IMR-90 (cell line): ENCODE data around the gene CPNE4. TPM values are rescaled to one million over a fixed set of nuclear protein-coding genes. Genes with fewer than 3 reads are reported as not detected.

Experiments
- ATAC-seq: fragments of 200-7000 bp; cut with Tn5 transposase; 2 replicates; pipeline ENCODE4 v1.9.1; 2020; ENCODE audit warnings: low read depth, mild to moderate bottlenecking, moderate library complexity
- BruUV-seq: library from RNA; stranded (reverse); fragments of 400-500 nt; replicated peaks from 2 replicates; lab custom pipeline; 2021; lab: Mats Ljungman, UMichigan
- CTCF ChIA-PET: fragments of 300-600 bp; formaldehyde crosslinking; extraction: SDS; loops from one replicate; lab custom pipeline; 2021; ENCODE audit warnings: antibody characterized with exemption; lab: Yijun Ruan, JAX
- POLR2A ChIA-PET: fragments of 300-600 bp; sonication (Branson Sonifier 250); formaldehyde crosslinking; loops from one replicate; lab custom pipeline; 2022; ENCODE audit warnings: antibody characterized with exemption; ENCODE audit not compliant: unreplicated experiment; lab: Charles Lee
- DNase-seq: peaks from one replicate; pipeline ENCODE4 v3.0.0; 2013
- H2AFZ ChIP-seq: replicated peaks from 2 replicates; pipeline ENCODE3; 2013; ENCODE audit warnings: low read length, mild to moderate bottlenecking; ENCODE audit not compliant: poor library complexity
- H2AK5ac ChIP-seq: 2 replicates; pipeline ENCODE4 v1.6.1; 2013; ENCODE audit warnings: low read depth, low read length, inconsistent platforms
- H2AK9ac ChIP-seq: replicated peaks from 2 replicates; pipeline ENCODE3; 2013; ENCODE audit warnings: mild to moderate bottlenecking, low read depth, low read length, moderate library complexity; ENCODE audit not compliant: poor library complexity
- H2BK120ac ChIP-seq: 2 replicates; pipeline ENCODE4 v1.6.1; 2013; ENCODE audit warnings: low read depth, low read length, inconsistent platforms
- H2BK15ac ChIP-seq: 3 replicates; pipeline ENCODE4 v1.6.1; 2013; ENCODE audit warnings: low read depth, low read length, inconsistent platforms
- H2BK20ac ChIP-seq: 2 replicates; pipeline ENCODE4 v1.6.1; 2013; ENCODE audit warnings: low read depth, mild to moderate bottlenecking, inconsistent platforms, low read length, moderate library complexity
- H2BK5ac ChIP-seq: 2 replicates; pipeline ENCODE4 v1.6.1; 2013; ENCODE audit warnings: mild to moderate bottlenecking, low read depth, low read length, inconsistent platforms; ENCODE audit not compliant: poor library complexity, severe bottlenecking
- H3K14ac ChIP-seq: replicated peaks from 2 replicates; pipeline ENCODE4 v1.6.1; 2013; ENCODE audit warnings: low read depth, low read length, inconsistent platforms
- H3K18ac ChIP-seq: 2 replicates; pipeline ENCODE4 v1.6.1; 2013; ENCODE audit warnings: low read depth, low read length, control low read depth
- H3K23ac ChIP-seq: 2 replicates; pipeline ENCODE4 v1.6.1; 2013; ENCODE audit warnings: low read depth, low read length, inconsistent platforms
- H3K27ac ChIP-seq: 2 replicates; pipeline ENCODE4 v1.5.1; 2013; ENCODE audit warnings: mild to moderate bottlenecking, control low read depth, low read length; ENCODE audit not compliant: insufficient read depth
- H3K27me3 ChIP-seq: 2 replicates; pipeline ENCODE4 v1.6.1; 2013; ENCODE audit warnings: low read length; ENCODE audit not compliant: control insufficient read depth, insufficient read depth
- H3K36me3 ChIP-seq: 2 replicates; pipeline ENCODE4 v1.6.1; 2013; ENCODE audit warnings: low read length, mixed read lengths; ENCODE audit not compliant: control insufficient read depth, insufficient read depth
- H3K4ac ChIP-seq: 2 replicates; pipeline ENCODE4 v1.6.1; 2013; ENCODE audit warnings: low read depth, low read length, inconsistent platforms
- H3K4me1 ChIP-seq: 2 replicates; pipeline ENCODE4 v1.6.1; 2013; ENCODE audit warnings: low read length, mixed read lengths; ENCODE audit not compliant: control insufficient read depth, insufficient read depth
- H3K4me2 ChIP-seq: 2 replicates; pipeline ENCODE4 v1.6.1; 2013; ENCODE audit warnings: low read depth, mild to moderate bottlenecking, control low read depth, low read length, moderate library complexity
- H3K4me3 ChIP-seq: 2 replicates; pipeline ENCODE4 v1.5.1; 2013; ENCODE audit warnings: low read depth, mild to moderate bottlenecking, control low read depth, low read length, moderate library complexity; ENCODE audit not compliant: insufficient read depth
- H3K56ac ChIP-seq: 2 replicates; pipeline ENCODE4 v1.6.1; 2013; ENCODE audit warnings: low read length, inconsistent platforms; ENCODE audit not compliant: insufficient read depth; ENCODE audit errors: extremely low read depth
- H3K79me1 ChIP-seq, 2 experiments: 2 replicates each; pipeline ENCODE4 v1.6.1; 2013; ENCODE audit warnings: low read length in 2 of 2, inconsistent platforms in 1 of 2, low read depth in 1 of 2
- H3K9ac ChIP-seq: 2 replicates; pipeline ENCODE4 v1.6.1; 2013; ENCODE audit warnings: low read depth, low read length, control low read depth
- H3K9me1 ChIP-seq: 2 replicates; pipeline ENCODE4 v1.6.1; 2013; ENCODE audit warnings: low read length, inconsistent platforms; ENCODE audit not compliant: insufficient read depth
- H3K9me3 ChIP-seq: 2 replicates; pipeline ENCODE4 v1.6.1; 2013; ENCODE audit warnings: low read length; ENCODE audit not compliant: control insufficient read depth, insufficient read depth
- H4K20me1 ChIP-seq: 2 replicates; pipeline ENCODE4 v1.6.1; 2013; ENCODE audit warnings: low read length, inconsistent platforms; ENCODE audit not compliant: insufficient read depth
- H4K5ac ChIP-seq: 2 replicates; pipeline ENCODE4 v1.6.1; 2013; ENCODE audit warnings: mild to moderate bottlenecking, low read depth, low read length, control low read depth
- H4K8ac ChIP-seq, 2 experiments: 2 replicates each; pipeline ENCODE4 v1.6.1; 2013; ENCODE audit warnings: low read depth in 2 of 2, low read length in 2 of 2, control low read depth in 1 of 2, inconsistent platforms in 1 of 2
- H4K91ac ChIP-seq: 2 replicates; pipeline ENCODE4 v1.6.1; 2013; ENCODE audit warnings: low read depth, low read length, inconsistent platforms; ENCODE audit not compliant: insufficient read depth
- FOS ChIP-seq: fragments of 150-350 bp; IDR thresholded peaks from 2 replicates; pipeline ENCODE4 v1.6.1; 2016; ENCODE audit warnings: low read depth, low read length
- MXI1 ChIP-seq: IDR thresholded peaks from 2 replicates; pipeline ENCODE4 v1.6.1; 2012; ENCODE audit warnings: low read depth, mild to moderate bottlenecking, low read length, moderate library complexity, borderline replicate concordance
- NFE2L2 ChIP-seq: fragments of 150-350 bp; IDR thresholded peaks from 2 replicates; pipeline ENCODE4 v1.6.1; 2016; ENCODE audit warnings: low read depth, mild to moderate bottlenecking, low read length
- RAD21 ChIP-seq: IDR thresholded peaks from 2 replicates; pipeline ENCODE4 v1.6.1; 2012; ENCODE audit warnings: low read length, improper control_type of control experiment
- RCOR1 ChIP-seq: IDR thresholded peaks from 2 replicates; pipeline ENCODE4 v1.6.1; 2012; ENCODE audit warnings: mild to moderate bottlenecking, low read length, improper control_type of control experiment; ENCODE audit not compliant: insufficient replicate concordance
- RFX5 ChIP-seq: IDR thresholded peaks from 2 replicates; pipeline ENCODE4 v1.8.0; 2012; ENCODE audit warnings: low read depth, mild to moderate bottlenecking, low read length, moderate library complexity
- SMC3 ChIP-seq: fragments of 150-350 bp; IDR thresholded peaks from 2 replicates; pipeline ENCODE4 v1.6.1; 2016; ENCODE audit warnings: low read depth, mild to moderate bottlenecking, antibody characterized with exemption, low read length, moderate library complexity
- WGBS, 2 experiments: methylation state at CpG; one replicate each; pipeline versions ENCODE4 v1.1.5 to v1.1.7; 2013; ENCODE audit warnings: missing lambda C conversion rate in 2 of 2; ENCODE audit not compliant: insufficient read length in 1 of 2; ENCODE audit errors: extremely low coverage in 2 of 2; 5-methylcytosine and 5-hydroxymethylcytosine counted together
- dilution Hi-C: fragments of 300-500 bp; cut with HindIII; formaldehyde crosslinking; loops from one replicate; pipeline ENCODE4 v1.14.3; 2018; ENCODE audit warnings: low sequenced_read_pairs; ENCODE audit not compliant: unreplicated experiment
- in situ Hi-C: fragments of 300-500 bp; cut with MboI; formaldehyde crosslinking; loops from 3 replicates; pipeline ENCODE4 v1.14.3; 2019; ENCODE audit warnings: low sequenced_read_pairs, inconsistent platforms, mixed read lengths
- intact Hi-C: fragments of 100-400 bp; cut with micrococcal nuclease; formaldehyde crosslinking; loops from 2 replicates; pipeline ENCODE4 v1.10.0; 2022
- polyA plus RNA-seq, 3 experiments: library from polyadenylated mRNA; depleted of rRNA; stranded (reverse); fragments of >200 nt; gene quantifications; 2 replicates each; pipeline ENCODE4 v1.2.3, GENCODE V29; 2012; ENCODE audit warnings: low replicate concordance in 1 of 3
- total RNA-seq: library from RNA; depleted of rRNA; stranded (reverse); fragments of >200 nt; gene quantifications from 2 replicates; pipeline ENCODE4 v1.2.3, GENCODE V29; 2012
- TF ChIP-seq, protein P1 (sequence below): fragments of 150-350 bp; IDR thresholded peaks from 2 replicates; pipeline ENCODE4 v1.6.1; 2016; ENCODE audit warnings: low read depth, mild to moderate bottlenecking, low read length, moderate library complexity, borderline replicate concordance
- TF ChIP-seq, protein P2 (sequence below): fragments of 150-350 bp; IDR thresholded peaks from 2 replicates; pipeline ENCODE4 v1.6.1; 2017; ENCODE audit warnings: mild to moderate bottlenecking, antibody characterized with exemption, low read length, low read depth
- TF ChIP-seq, protein P3 (sequence below): conservative IDR thresholded peaks from 2 replicates; pipeline ENCODE4 v1.5.1; 2012; ENCODE audit warnings: mild to moderate bottlenecking, low read depth, low read length, improper control_type of control experiment

The CPNE4 gene
- total and polyA plus RNA-seq, 2 of the 4 experiments (the other 2 are of a cell fraction): not detected

DNA sequence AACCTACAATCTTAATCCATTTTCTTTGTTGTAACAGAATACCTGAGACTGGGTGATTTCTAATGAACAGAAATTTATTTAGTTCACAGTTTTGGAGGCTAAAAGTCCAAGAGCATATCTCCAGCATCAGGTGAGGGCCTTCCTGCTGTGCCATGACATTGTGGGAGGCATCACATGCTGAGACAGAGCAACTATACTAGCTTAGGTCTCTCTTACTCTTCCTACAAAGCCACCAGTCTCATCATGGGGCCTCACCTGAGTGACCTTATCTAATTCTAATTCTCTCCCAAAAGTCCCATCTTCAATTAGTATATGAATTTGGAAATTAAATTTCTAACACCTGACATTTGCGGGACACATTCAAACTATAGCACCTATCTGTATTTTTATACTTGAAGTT, 285.0 kb downstream of the CPNE4 start:
- ATAC-seq (no peak), DNase-seq (no peak)
- Histone ChIP-seq H3K36me3 (no peaks in the 10 kb centered on the region), H3K4me2 (no peak overlapping the region), H3K18ac (no peak overlapping the region), H3K9me3 (no peaks in the 10 kb centered on the region), H2BK15ac (no peak overlapping the region), H4K5ac (no peak overlapping the region), H3K27me3 (no peaks in the 10 kb centered on the region), H3K27ac (no peak overlapping the region), H3K23ac (no peak overlapping the region), H4K8ac (no peak overlapping the region), H2BK5ac (no peak overlapping the region), H3K4me1 (no peaks in the 10 kb centered on the region), H2BK20ac (no peak overlapping the region), H3K9ac (no peak overlapping the region), H3K79me1 (no peaks in the 10 kb centered on the region), H3K4ac (no peak overlapping the region), H3K4me3 (no peak overlapping the region), H3K9me1 (no peaks in the 10 kb centered on the region), H3K56ac (no peak overlapping the region), H4K91ac (no peak overlapping the region), H2BK120ac (no peak overlapping the region), H2AFZ (no peak overlapping the region), H2AK5ac (no peak overlapping the region), H2AK9ac (no peak overlapping the region), H3K14ac (no peak overlapping the region), H4K20me1 (no peaks in the 10 kb centered on the region)
- intact Hi-C loops (no loop called here), dilution Hi-C loops (no loop called here), in situ Hi-C loops (no loop called here)
- WGBS, 2 experiments: no CpG with 5 or more reads among the region's 1 CpG
- ChIA-PET POLR2A (no interaction called here), CTCF (no interaction called here)
- TF ChIP-seq, protein P1, sequence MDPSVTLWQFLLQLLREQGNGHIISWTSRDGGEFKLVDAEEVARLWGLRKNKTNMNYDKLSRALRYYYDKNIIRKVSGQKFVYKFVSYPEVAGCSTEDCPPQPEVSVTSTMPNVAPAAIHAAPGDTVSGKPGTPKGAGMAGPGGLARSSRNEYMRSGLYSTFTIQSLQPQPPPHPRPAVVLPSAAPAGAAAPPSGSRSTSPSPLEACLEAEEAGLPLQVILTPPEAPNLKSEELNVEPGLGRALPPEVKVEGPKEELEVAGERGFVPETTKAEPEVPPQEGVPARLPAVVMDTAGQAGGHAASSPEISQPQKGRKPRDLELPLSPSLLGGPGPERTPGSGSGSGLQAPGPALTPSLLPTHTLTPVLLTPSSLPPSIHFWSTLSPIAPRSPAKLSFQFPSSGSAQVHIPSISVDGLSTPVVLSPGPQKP: no peak
- TF ChIP-seq SMC3 (no peak), RCOR1 (no peak), RAD21 (no peak), MXI1 (no peak), NFE2L2 (no peak), FOS (no peak), RFX5 (no peak)
- TF ChIP-seq, protein P2, sequence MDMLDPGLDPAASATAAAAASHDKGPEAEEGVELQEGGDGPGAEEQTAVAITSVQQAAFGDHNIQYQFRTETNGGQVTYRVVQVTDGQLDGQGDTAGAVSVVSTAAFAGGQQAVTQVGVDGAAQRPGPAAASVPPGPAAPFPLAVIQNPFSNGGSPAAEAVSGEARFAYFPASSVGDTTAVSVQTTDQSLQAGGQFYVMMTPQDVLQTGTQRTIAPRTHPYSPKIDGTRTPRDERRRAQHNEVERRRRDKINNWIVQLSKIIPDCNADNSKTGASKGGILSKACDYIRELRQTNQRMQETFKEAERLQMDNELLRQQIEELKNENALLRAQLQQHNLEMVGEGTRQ: no peak
- TF ChIP-seq, protein P3, sequence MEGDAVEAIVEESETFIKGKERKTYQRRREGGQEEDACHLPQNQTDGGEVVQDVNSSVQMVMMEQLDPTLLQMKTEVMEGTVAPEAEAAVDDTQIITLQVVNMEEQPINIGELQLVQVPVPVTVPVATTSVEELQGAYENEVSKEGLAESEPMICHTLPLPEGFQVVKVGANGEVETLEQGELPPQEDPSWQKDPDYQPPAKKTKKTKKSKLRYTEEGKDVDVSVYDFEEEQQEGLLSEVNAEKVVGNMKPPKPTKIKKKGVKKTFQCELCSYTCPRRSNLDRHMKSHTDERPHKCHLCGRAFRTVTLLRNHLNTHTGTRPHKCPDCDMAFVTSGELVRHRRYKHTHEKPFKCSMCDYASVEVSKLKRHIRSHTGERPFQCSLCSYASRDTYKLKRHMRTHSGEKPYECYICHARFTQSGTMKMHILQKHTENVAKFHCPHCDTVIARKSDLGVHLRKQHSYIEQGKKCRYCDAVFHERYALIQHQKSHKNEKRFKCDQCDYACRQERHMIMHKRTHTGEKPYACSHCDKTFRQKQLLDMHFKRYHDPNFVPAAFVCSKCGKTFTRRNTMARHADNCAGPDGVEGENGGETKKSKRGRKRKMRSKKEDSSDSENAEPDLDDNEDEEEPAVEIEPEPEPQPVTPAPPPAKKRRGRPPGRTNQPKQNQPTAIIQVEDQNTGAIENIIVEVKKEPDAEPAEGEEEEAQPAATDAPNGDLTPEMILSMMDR: no peak
- no TSS peak for BruUV-seq
